Heart right ventricle (tissue), 16 donors: ENCODE measurements around the gene TMPRSS9. TPM values are rescaled to one million over a fixed set of nuclear protein-coding genes. Genes with fewer than 3 reads are reported as not detected.

Source experiments
- ATAC-seq, 8 donors: fragments of 200-7000 bp; cut with Tn5 transposase; one replicate each; pipeline ENCODE4 v1.9.1; 2020; ENCODE audit warnings: mild to moderate bottlenecking in 8 of 8, moderate library complexity in 8 of 8, moderate number of reproducible peaks in 1 of 8
- DNase-seq, 2 donors: peaks; one replicate each; pipeline ENCODE4 v3.0.0-alpha.2; 2020
- H3K27ac ChIP-seq, 10 donors: fragments of 200-600 bp; sonication (generic) in 2 of 10; one replicate each; pipeline versions ENCODE4 v1.5.0 to v1.8.0; 2020 to 2022; ENCODE audit warnings: mild to moderate bottlenecking in 3 of 10
- H3K27me3 ChIP-seq, 7 donors: fragments of 200-600 bp; one replicate each; pipeline ENCODE4 v1.8.0; 2021 to 2022; ENCODE audit warnings: mild to moderate bottlenecking in 2 of 7
- H3K36me3 ChIP-seq, 9 donors: fragments of 200-600 bp; sonication (generic) in 1 of 9; one replicate each; pipeline versions ENCODE4 v1.5.0 to v1.8.0; 2020 to 2022; ENCODE audit warnings: mild to moderate bottlenecking in 2 of 9
- H3K4me1 ChIP-seq, 9 donors: fragments of 200-600 bp; sonication (generic) in 1 of 9; one replicate each; pipeline versions ENCODE4 v1.5.0 to v1.8.0; 2020 to 2022; ENCODE audit warnings: mild to moderate bottlenecking in 4 of 9
- H3K4me3 ChIP-seq, 10 donors: fragments of 200-600 bp; sonication (generic) in 2 of 10; one replicate each; pipeline versions ENCODE4 v1.5.0 to v1.8.0; 2020 to 2022; ENCODE audit warnings: mild to moderate bottlenecking in 7 of 10, moderate library complexity in 2 of 10
- H3K9me3 ChIP-seq, 11 donors: fragments of 200-600 bp in 10 of 11; sonication (generic) in 2 of 11; one replicate each; pipeline versions ENCODE4 v1.5.0 to v1.8.0; 2013 to 2022; ENCODE audit warnings: mild to moderate bottlenecking in 2 of 11, control low read depth in 1 of 11, moderate library complexity in 1 of 11
- WGBS, 2 donors: extraction: QIAGEN DNeasy Blood & Tissue Kit; methylation state at CpG; one replicate each; pipeline ENCODE4 v1.1.7; 2013; ENCODE audit warnings: inconsistent platforms in 1 of 2; 5-methylcytosine and 5-hydroxymethylcytosine counted together
- intact Hi-C, 10 donors: fragments of 100-400 bp; cut with DNase I; formaldehyde crosslinking; loops; one replicate each; pipeline versions ENCODE4 v1.11.1 to v1.14.2; 2022
- polyA plus RNA-seq, 2 donors: library from polyadenylated mRNA; stranded (reverse); fragments of 200-250 nt; gene quantifications; one replicate each; pipeline ENCODE4 v1.2.3, GENCODE V29; 2013
- total RNA-seq, 10 donors: library from RNA; stranded (reverse); fragmentation: NEBNext Ultra II Directional in 3 of 10; extraction: Animal tissue kit (Norgen Biotek cat#: 25700) in 3 of 10; gene quantifications; one replicate each; pipeline versions ENCODE4 v1.2.1 to v1.2.4, GENCODE V29; 2021 to 2023
- TF ChIP-seq, protein P1 (sequence below), 9 donors: fragments of 200-600 bp; sonication (generic) in 2 of 9; IDR thresholded peaks; one replicate each; pipeline versions ENCODE4 v1.5.0 to v1.8.0; 2021 to 2022; ENCODE audit warnings: antibody characterized with exemption in 9 of 9, mild to moderate bottlenecking in 5 of 9, moderate library complexity in 1 of 9
- donor health status: Arrhythmogenic right ventricular cardiomyopathy.
- donor health status: ischemic (EF 13 %, LVEDD 7.1; RV severe dilation, severe dysfunction).
- donor health status: healthy with polysubstance abuse.
- donor health status: DM: no; HTN: yes; CAD: no.
- donor health status: DM: no; HTN: no; CAD: no.
- donor health status: ischemic (EF 25% LVEDD 6.9; RV normal size, moderate dysfunction).
- donor health status: ischemic (EF 25% LVEDD 5.7; RV mildly dilated, moderate dysfunction).
- donor health status: healthy.
- donor health status: DM: yes; HTN: yes; CAD: no.
- donor health status: Ischemic cardiomyopathy.
- donor health status: ischemic (EF 35%, LVEDD 5.7; RV mildly dilated, moderate dysfunction).
- donor health status: nonischemic (EF 11% LVEDD 7.7; RV severe dilation, severe dysfunction).
- donor health status: DM: yes; HTN: yes; CAD: no.
- donor health status: PGD.
- donor health status: ischemic (EF 29% LVEDD 5.4; RV normal size, mild dysfunction).
- donor health status: nonischemic (EF 23%, LVEDD 6.1; RV moderate dilation, normal function).

Gene TMPRSS9
- total and polyA plus RNA-seq, 12 donors: 0.01 TPM; not detected in 11

DNA sequence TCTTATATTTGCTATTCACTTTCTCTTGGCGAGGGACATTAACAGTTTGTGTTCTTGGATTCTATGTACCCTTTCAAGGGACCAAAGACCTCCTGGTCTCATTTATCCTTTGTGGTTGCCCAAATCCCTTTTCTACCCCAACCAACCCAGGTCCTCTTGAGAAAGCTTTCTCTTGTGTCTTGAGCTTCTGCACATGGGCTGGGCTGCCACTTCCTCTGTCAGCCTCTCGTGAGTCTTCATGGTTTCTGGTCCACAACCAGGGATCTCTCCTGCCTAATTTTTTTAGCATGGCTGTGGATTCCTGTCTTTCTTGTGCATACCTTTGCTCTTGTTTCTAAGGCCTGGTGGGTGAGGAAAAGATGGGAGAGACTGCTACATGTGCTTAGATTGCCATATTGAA, 52.4 kb downstream of the TMPRSS9 start:
- Histone ChIP-seq H3K27ac (no peak overlapping the region), H3K36me3 (peaks cover 0 to 11% (median 0%) of the 10 kb centered on the region in 9 donors), H3K27me3 (peaks cover 0 to 26% (median 6%) of the 10 kb centered on the region in 7 donors), H3K4me1 (no peaks in the 10 kb centered on the region), H3K4me3 (no peak overlapping the region), H3K9me3 (peaks cover 0 to 16% (median 0%) of the 10 kb centered on the region in 11 donors)
- DNase-seq (no peak), ATAC-seq (no peak)
- WGBS, 2 donors: 57 to 58% methylated on average over 2 of the region's 2 CpGs
- TF ChIP-seq, protein P1, sequence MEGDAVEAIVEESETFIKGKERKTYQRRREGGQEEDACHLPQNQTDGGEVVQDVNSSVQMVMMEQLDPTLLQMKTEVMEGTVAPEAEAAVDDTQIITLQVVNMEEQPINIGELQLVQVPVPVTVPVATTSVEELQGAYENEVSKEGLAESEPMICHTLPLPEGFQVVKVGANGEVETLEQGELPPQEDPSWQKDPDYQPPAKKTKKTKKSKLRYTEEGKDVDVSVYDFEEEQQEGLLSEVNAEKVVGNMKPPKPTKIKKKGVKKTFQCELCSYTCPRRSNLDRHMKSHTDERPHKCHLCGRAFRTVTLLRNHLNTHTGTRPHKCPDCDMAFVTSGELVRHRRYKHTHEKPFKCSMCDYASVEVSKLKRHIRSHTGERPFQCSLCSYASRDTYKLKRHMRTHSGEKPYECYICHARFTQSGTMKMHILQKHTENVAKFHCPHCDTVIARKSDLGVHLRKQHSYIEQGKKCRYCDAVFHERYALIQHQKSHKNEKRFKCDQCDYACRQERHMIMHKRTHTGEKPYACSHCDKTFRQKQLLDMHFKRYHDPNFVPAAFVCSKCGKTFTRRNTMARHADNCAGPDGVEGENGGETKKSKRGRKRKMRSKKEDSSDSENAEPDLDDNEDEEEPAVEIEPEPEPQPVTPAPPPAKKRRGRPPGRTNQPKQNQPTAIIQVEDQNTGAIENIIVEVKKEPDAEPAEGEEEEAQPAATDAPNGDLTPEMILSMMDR (IDR thresholded peaks at IDR 0.05): no peak
- intact Hi-C loops: no loop called here

DNA sequence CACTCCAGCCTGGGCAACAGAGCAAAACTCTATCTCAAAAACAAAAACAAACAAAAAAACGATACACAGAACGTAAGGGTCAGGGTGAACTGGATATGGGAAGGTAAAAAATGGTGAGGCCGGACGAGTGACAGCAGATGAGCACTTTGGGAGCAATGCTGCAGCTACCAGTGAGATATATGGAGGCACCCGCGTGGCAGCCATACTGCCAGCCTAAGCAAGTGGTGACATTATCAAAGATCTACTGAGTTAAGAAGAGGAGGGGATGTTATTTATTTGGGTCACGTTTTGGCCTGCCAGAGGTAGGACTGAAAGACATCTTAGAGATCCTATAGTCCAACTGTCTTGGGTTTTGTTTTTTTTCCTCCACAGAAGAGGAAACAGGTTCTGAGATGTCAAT, 53.1 kb downstream of the TMPRSS9 start:
- no peak for DNase-seq
- TF ChIP-seq, protein P1 (IDR thresholded peaks at IDR 0.05): no peak

DNA sequence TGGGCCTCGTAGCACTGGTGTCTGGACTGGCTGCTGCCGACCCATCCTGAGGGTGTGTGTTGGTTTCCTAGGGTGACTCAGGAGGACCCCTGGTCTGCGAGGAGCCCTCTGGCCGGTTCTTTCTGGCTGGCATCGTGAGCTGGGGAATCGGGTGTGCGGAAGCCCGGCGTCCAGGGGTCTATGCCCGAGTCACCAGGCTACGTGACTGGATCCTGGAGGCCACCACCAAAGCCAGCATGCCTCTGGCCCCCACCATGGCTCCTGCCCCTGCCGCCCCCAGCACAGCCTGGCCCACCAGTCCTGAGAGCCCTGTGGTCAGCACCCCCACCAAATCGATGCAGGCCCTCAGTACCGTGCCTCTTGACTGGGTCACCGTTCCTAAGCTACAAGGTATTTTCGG, 53.6 kb downstream of the TMPRSS9 start:
- Histone ChIP-seq H3K4me3 (no peak overlapping the region), H3K27ac (no peak overlapping the region), H3K36me3 (peaks cover 0 to 15% (median 0%) of the 10 kb centered on the region in 9 donors), H3K9me3 (peaks cover 0 to 16% (median 0%) of the 10 kb centered on the region in 11 donors), H3K4me1 (no peaks in the 10 kb centered on the region), H3K27me3 (peaks cover 0 to 15% (median 6%) of the 10 kb centered on the region in 7 donors)
- intact Hi-C loops: no loop called here
- 91 to 93% methylated on average over 16 of the region's 16 CpGs for WGBS, 2 donors
- peak in 3 of 8 donors; percentile 10 to 32 (median 11) for ATAC-seq
- TF ChIP-seq, protein P1 (IDR thresholded peaks at IDR 0.05): no peak
- DNase-seq: no peak

More for the DNA sequence above, 53.1 kb downstream of the TMPRSS9 start:
- 87 to 88% methylated on average over 7 of the region's 7 CpGs for WGBS, 2 donors
- ATAC-seq: no peak
- Histone ChIP-seq H3K4me3 (no peak overlapping the region), H3K9me3 (peaks cover 0 to 16% (median 0%) of the 10 kb centered on the region in 11 donors), H3K27me3 (peaks cover 0 to 20% (median 6%) of the 10 kb centered on the region in 7 donors), H3K4me1 (no peaks in the 10 kb centered on the region), H3K27ac (no peak overlapping the region), H3K36me3 (peaks cover 0 to 15% (median 0%) of the 10 kb centered on the region in 9 donors)
- intact Hi-C loops: no loop called here

DNA sequence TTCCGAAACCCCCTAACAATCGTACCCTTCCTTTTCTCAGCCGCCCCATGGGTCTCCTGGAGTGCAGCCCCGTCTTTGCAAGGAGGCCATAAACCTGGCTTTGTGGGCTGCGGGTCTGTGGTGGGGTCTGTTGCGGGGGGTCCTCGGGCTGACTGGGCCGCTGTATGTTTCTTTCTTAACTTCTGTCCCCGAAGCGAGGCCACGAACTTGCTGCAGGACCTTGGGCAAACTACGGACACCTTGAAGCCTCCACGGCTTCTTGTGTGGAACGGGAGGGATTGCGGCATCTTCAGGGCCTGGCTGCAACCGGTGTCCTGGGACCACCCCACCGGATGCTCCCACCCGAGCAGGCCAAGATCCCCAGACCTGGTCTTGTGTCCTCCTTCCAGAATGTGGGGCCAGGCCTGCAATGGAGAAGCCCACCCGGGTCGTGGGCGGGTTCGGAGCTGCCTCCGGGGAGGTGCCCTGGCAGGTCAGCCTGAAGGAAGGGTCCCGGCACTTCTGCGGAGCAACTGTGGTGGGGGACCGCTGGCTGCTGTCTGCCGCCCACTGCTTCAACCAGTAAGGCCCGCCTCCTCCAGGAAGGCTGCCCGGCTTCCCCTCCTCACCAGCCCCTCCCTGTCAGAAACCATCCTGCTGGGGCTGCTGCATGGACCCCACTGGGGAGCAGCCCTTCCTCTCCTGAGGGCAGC, 55.4 kb downstream of the TMPRSS9 start:
- Histone ChIP-seq H3K36me3 (peaks cover 0 to 15% (median 0%) of the 10 kb centered on the region in 9 donors), H3K9me3 (peaks cover 0 to 8% (median 0%) of the 10 kb centered on the region in 11 donors), H3K27me3 (no peaks in the 10 kb centered on the region), H3K27ac (no peak overlapping the region), H3K4me3 (no peak overlapping the region), H3K4me1 (no peaks in the 10 kb centered on the region)
- DNase-seq (no peak), ATAC-seq (peak in 2 of 8 donors; percentile 21 to 36)
- TF ChIP-seq, protein P1 (IDR thresholded peaks at IDR 0.05): no peak
- intact Hi-C loops: no loop called here
- 77 to 79% methylated on average over 29 of the region's 29 CpGs for WGBS, 2 donors
